Epidermal melanocyte (primary cell): ENCODE results near the gene SUPT7L.
"Not testable (repeated sequence)": the region's sequence is repeated elsewhere in the genome, so short reads cannot be mapped to it uniquely, and the experiment has no call there.

Experiments used
- DNase-seq: peaks from one replicate; pipeline ENCODE4 v3.0.0; 2011; ENCODE audit warnings: low spot score; ENCODE audit not compliant: insufficient read length

SUPT7L gene

DNA sequence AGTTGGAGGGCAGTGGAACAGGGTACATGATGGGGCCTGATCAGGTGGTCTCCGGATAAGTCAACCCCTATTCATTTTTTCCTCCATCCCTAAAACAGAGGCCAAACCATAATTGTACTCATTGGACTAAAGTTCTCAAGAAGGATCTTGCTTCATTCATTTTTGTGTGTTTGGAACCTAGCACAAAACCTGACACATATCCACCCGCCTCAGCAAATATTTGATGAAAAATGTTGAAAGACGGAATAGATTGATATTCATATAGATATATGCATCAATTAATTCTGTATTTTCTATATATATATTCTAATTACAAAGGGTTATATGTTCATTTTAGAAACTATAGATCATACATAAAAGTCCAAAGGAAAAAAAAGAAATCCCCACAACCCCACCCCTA is 22.2 kb upstream of the SUPT7L start:
- DNase-seq, result no peak

DNA sequence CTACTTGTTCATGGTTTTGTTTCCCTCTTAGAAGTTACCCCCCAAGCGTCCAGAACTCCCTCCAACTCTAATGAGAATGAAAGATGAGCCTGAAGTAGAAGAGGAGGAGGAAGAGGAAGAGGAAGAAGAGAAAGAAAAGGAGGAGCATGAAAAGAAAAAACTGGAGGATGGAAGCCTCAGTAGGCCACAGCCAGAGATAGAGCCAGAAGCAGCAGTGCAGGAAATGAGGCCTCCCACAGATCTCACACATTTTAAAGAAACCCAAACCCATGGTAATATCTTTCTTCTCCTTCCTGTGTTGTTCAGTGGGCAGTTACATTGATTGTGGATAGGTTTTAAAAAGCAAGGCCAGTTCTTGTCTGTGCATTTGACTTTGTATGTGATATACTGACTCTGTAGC is 21.6 kb upstream of the SUPT7L start:
- DNase-seq, result not testable (repeated sequence)

GRCh38 chr2:27683390-27684071 is 20.1 kb upstream of the SUPT7L start:
- peak; percentile 42 for DNase-seq

- peak; percentile 41 for DNase-seq
Observed at GRCh38 chr2:27682334-27682771, 18.9 kb upstream of the SUPT7L start.

- DNase-seq, result no peak
Observed at GRCh38 chr2:27681841-27682240, 18.4 kb upstream of the SUPT7L start.

DNA sequence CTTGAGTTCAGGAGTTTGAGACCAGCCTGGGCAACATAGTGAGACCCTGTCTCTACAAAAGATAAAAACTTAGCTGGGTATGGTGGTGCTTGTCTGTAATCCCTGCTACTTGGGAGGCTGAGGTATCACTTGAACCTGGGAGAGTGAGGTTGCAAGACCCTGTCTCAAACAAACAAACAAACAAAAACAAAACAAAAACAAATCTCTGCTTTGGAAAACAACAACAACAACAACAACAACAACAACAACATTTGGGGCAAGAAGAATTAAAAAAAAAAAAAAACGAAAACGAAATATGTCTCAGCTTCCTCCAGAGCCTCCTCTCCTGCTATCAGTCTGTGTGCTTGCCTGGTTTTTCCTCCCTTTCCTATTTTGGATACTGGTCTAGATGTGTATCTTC is 17.2 kb upstream of the SUPT7L start:
- DNase-seq, result no peak

DNA sequence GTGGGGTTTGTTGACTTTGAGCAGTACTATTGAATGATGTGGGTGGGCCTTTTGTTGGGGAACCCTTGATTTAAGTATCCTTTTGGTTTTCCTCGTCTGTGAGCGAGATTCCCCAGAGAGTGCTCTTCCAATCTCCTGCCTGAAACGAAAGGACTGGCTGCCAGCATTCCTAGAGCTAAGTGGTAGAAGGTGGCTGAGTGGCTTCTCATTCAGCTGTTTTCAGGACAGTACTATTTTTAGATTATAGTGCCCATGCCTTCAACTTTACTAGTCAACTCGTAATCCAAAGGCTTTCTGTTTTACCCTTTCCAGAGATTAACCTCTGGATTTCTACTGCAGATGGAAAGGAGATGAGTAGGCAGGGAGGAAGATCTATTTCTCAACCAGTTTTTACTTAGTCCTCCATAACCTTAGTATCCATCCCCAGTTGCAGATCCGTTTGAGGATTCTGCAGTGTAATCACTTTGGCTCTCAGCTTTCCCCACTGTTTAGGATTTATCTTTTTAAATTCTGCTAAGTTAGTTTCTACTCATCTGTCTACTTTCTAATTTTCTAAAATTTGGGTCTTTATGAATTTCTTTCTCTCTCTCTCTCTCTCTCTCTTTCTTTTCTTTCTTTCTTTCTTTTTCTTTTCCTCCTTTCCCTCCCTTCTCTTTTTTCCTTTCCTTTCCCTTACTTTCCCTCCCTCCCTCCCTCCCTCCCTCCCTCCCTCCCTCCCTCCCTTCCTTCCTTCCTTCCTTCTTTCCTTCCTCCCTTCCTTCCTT is 9.5 kb upstream of the SUPT7L start:
- DNase-seq, result no peak

- no peak for DNase-seq
Observed at GRCh38 chr2:27671235-27671634, 7.8 kb upstream of the SUPT7L start.

- no peak for DNase-seq
Observed at GRCh38 chr2:27667446-27667845, 4.0 kb upstream of the SUPT7L start.

GRCh38 chr2:27664622-27665363 is 1.4 kb upstream of the SUPT7L start:
- no peak for DNase-seq

GRCh38 chr2:27664154-27664574 is 750 bp upstream of the SUPT7L start:
- no peak for DNase-seq

DNA sequence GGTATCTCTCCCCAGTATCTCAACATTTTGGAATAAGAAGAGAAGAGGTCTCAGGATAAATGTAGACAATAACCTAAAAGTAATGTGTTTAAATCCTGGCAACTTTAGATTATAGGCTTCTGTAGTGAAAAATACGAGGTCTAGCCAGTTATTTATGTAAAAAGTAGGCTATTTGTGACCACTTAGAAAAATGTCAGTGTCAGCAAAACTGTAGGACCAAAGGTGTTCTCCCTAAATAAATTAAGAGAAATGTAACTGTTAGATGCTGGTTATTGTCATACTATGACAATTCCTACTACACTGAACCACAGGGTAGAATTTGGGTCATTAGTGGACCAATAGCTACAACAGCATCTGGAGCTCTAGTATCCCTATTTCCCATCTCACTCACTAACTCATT is 2.0 kb downstream of the SUPT7L start:
- no peak for DNase-seq

DNA sequence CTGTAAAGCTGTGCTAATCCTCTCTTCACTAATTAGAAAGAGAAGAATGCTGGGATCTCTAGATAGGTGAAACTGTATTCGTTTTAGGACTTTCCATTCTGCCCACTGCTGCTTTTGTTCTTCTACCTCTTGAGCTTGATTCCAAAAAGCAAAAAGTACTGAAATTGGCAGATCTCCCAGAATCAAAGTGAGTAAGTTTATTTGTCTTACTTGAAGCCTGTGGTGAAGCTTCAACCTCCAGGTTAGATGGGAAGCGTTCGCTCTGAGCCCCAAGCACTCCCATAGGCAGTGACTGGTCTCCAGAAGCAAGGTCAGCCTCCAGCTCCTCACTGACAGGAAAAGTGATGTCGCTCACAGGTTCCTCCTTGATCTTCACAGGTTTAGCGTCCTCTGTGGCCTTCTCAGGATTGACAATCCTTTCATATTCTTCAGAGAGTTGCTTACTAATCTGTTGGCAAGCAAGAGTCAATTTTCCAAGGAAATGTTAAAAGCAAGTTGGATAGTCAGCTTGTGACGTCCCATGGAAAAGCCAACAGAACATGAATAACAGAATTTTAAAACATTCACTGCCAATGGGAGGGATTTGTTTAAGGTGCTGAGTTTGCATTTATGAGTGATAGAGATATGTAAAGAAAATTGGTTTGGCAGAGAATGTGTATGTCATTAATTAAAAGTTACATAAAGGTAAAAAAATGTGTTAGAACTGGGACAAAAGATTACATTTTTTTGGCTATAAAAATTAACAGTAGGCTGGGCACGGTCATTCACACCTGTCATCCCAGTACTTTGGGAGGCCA is 8.1 kb downstream of the SUPT7L start:
- no peak for DNase-seq

DNA sequence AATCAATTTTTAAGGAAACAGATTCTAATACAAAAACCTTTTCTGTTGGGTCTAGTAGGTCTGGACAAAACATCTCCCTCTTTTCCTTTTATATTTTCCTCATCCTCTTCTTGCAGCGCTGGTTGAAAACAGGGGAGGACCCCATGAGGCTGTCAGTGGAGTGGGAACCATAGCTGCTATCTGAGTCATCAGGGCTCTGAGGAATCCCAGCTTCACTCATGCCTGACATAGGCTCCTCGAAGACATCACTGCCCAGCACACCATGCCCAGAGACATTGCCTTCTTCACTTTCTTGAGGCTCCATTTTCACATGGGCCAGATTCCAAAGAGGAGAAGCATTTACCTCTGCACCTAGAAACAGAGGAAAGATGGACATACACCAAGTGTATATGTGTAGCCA is 10.0 kb downstream of the SUPT7L start:
- no peak for DNase-seq

GRCh38 chr2:27652790-27653189 is 10.6 kb downstream of the SUPT7L start:
- DNase-seq, result no peak

DNA sequence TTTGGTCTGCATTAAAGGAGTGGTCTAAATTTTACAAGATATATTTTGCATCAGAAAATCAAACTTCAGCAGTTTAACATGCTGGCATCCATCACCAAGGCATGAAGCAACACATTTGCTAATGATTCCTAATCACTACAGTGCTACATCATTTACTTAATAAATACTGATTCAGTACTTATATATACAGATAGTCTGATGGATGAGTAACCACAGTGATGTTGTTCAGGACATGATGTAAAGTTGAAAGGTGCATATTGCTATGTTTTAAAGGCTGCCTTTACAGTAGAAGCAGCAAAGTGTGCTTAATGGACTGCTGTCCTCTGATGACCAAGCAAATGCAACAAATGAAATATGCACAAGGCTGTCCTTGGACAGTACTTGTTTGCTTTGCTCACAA is 11.1 kb downstream of the SUPT7L start:
- no peak for DNase-seq

- DNase-seq, result no peak
Observed at GRCh38 chr2:27651056-27651455, 12.4 kb downstream of the SUPT7L start.

DNA sequence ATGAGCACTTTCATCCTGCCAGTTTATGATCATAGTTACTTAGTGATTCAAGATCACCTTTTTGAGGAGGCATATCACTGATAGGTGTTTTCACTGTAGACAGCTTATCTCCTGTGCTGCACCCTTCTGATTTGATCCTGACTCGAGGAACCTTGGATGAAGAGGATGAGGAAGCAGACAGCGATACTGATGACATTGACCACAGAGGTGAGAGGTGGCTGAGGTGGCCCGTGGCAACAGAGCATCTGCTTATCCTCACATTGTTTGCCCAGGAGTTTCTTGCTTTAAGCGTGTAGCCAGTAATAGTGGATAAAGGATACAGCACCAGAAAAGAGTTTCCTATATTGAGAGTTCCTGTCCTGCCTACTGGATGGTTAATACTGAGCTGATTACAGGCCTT is 15.7 kb downstream of the SUPT7L start:
- DNase-seq, result no peak

GRCh38 chr2:27647289-27647688 is 16.1 kb downstream of the SUPT7L start:
- DNase-seq, result no peak

DNA sequence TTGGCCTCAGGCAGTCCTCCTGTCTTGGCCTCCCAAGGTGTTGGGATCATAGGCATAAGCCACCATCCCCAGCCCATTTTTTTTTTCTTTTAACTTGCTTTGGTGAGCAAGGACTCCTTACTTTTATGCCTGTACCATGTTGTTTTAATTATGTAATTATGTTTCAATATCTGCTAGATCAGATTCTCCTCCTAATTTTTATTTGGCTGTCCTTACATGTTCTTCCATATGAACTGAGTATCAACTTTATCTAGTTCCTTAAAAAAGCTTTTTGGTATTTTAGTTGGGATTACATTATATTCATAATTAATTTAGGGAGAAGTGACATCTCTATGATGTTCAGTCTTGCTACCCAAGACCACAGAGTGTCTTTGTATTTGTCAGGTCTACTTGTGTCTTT is 18.2 kb downstream of the SUPT7L start:
- no peak for DNase-seq

DNA sequence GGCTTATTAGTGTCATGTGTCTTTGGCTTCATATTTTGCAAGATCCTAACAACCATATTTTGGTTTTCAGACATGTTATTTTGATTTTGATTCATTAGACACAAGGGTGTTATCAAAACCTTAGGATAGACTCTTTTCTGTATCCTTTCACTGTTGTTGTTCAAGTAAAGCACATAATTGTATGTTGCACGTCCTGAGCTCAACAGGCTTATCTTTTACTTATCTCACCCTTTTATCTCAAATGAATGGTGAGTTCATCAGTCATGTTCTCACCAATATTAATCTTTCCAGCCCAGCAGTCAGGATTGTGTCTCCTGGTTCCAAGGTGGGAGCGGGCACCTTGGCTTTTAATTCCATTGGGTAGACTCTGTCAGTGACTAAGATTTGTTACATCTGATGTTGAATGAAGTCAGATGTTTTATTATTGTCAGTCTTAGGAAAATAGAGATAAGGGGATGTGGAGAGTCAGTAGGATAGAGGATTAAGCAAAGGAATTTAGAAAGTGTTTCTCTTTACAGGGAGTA is 22.6 kb downstream of the SUPT7L start:
- DNase-seq, result no peak
